Type B pancreatic cell (in vitro differentiated cells): ENCODE data around the gene UBE2G1. TPM values are rescaled to one million over a fixed set of nuclear protein-coding genes. Genes with fewer than 3 reads are reported as not detected.

ENCODE experiments used
- DNase-seq: peaks from one replicate; pipeline ENCODE4 v3.0.0; 2021; ENCODE audit warnings: mixed read lengths; ENCODE audit not compliant: unreplicated experiment; ENCODE audit errors: extremely low spot score
- H3K27ac Mint-ChIP-seq: 2 replicates; pipeline ENCODE4 v1.8.0; 2021; ENCODE audit warnings: mild to moderate bottlenecking, mixed read lengths
- H3K27me3 Mint-ChIP-seq: 2 replicates; pipeline ENCODE4 v1.8.0; 2021; ENCODE audit warnings: mixed read lengths
- H3K36me3 Mint-ChIP-seq: 2 replicates; pipeline ENCODE4 v1.8.0; 2021; ENCODE audit warnings: mixed read lengths
- H3K4me1 Mint-ChIP-seq: one replicate; pipeline ENCODE4 v1.8.0; 2021; ENCODE audit warnings: mixed read lengths; ENCODE audit not compliant: unreplicated experiment
- H3K4me3 Mint-ChIP-seq: 2 replicates; pipeline ENCODE4 v1.8.0; 2021; ENCODE audit warnings: mild to moderate bottlenecking, mixed read lengths
- H3K9me3 Mint-ChIP-seq: 2 replicates; pipeline ENCODE4 v1.8.0; 2021; ENCODE audit warnings: mixed read lengths
- total RNA-seq: library from RNA; stranded (reverse); gene quantifications from 2 replicates; pipeline ENCODE4 v1.2.1, GENCODE V29; 2021; ENCODE audit warnings: low replicate concordance
- TF ChIP-seq, protein P1 (sequence below): fragments of 200-600 bp; sonication (generic); conservative IDR thresholded peaks from 2 replicates; pipeline ENCODE4 v1.5.0; 2021; ENCODE audit warnings: antibody characterized with exemption, mild to moderate bottlenecking

Gene UBE2G1
- total RNA-seq, 1 donor from 2014 or later: 77.7 TPM

DNA sequence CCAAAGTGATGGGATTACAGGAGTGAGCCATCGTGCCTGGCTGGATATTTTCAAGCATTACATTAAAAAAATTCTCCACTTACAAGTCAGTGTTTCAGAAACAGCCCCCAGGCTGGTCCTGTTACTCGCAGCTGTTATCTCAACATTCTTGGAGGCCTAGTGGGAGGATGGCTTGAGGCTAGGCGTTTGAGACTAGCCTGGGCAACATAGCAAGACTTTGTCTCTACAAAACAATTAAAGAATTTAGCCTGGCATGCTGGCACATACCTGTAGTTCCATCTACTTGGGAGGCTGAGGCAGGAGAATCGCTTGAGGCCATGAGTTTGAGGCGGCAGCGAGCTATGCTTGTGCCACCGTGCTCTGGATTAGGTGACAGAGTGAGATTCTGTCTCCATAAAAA, 40.7 kb upstream of the UBE2G1 start:
- no peak overlapping the region for H3K27ac Mint-ChIP-seq
- no peaks in the 10 kb centered on the region for H3K9me3 Mint-ChIP-seq
- H3K27me3 Mint-ChIP-seq: no peaks in the 10 kb centered on the region
- TF ChIP-seq, protein P1, sequence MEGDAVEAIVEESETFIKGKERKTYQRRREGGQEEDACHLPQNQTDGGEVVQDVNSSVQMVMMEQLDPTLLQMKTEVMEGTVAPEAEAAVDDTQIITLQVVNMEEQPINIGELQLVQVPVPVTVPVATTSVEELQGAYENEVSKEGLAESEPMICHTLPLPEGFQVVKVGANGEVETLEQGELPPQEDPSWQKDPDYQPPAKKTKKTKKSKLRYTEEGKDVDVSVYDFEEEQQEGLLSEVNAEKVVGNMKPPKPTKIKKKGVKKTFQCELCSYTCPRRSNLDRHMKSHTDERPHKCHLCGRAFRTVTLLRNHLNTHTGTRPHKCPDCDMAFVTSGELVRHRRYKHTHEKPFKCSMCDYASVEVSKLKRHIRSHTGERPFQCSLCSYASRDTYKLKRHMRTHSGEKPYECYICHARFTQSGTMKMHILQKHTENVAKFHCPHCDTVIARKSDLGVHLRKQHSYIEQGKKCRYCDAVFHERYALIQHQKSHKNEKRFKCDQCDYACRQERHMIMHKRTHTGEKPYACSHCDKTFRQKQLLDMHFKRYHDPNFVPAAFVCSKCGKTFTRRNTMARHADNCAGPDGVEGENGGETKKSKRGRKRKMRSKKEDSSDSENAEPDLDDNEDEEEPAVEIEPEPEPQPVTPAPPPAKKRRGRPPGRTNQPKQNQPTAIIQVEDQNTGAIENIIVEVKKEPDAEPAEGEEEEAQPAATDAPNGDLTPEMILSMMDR: no peak
- H3K36me3 Mint-ChIP-seq: no peaks in the 10 kb centered on the region
- no peak overlapping the region for H3K4me3 Mint-ChIP-seq
- DNase-seq: no peak
- H3K4me1 Mint-ChIP-seq: no peaks in the 10 kb centered on the region

DNA sequence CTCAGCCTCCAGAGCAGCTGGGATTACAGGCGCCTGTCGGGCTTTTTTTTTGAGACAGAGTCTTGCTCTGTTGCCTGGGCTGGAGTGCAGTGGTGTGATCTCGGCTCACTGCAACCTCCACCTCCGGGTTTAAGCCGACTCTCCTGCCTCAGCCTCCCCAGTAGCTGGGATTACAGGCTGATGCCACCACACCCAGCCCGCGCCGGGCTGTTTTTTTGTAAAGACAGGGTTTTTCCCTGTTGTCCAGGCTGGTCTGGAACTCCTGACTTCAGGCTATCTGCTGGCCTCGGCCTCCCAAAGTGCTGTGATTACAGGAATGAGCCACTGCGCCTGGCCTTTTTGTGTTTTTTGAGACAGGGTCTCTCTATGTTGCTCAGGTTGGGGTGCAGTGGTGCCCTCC, 39.9 kb upstream of the UBE2G1 start:
- H3K9me3 Mint-ChIP-seq: no peaks in the 10 kb centered on the region
- TF ChIP-seq, protein P1: no peak
- H3K27ac Mint-ChIP-seq: no peak overlapping the region
- DNase-seq: no peak
- H3K4me3 Mint-ChIP-seq: no peak overlapping the region
- no peaks in the 10 kb centered on the region for H3K4me1 Mint-ChIP-seq
- H3K36me3 Mint-ChIP-seq: no peaks in the 10 kb centered on the region
- H3K27me3 Mint-ChIP-seq: no peaks in the 10 kb centered on the region

DNA sequence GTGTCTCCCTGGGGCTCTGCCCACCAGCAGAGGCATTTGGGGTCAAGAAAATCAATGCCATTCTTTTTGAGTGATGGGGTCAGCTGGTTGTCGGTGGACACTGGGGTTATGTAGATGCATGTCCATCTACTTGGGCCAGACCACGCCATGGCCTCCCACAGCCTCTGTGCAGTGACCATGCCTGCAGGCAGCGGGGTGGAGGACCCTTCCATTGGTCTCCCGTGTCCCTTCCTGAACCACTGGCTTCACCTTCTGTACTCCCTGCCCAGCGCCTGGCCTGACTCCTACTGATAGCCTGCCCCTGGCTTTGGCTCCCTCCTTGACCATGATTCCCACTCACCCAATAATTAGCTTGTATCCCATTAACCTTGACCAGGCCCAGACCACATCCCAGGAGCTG, 39.2 kb upstream of the UBE2G1 start:
- Mint-ChIP-seq H3K27me3 (no peaks in the 10 kb centered on the region), H3K4me1 (no peaks in the 10 kb centered on the region), H3K27ac (no peak overlapping the region), H3K4me3 (no peak overlapping the region), H3K36me3 (no peaks in the 10 kb centered on the region), H3K9me3 (no peaks in the 10 kb centered on the region)
- TF ChIP-seq, protein P1: no peak
- no peak for DNase-seq

DNA sequence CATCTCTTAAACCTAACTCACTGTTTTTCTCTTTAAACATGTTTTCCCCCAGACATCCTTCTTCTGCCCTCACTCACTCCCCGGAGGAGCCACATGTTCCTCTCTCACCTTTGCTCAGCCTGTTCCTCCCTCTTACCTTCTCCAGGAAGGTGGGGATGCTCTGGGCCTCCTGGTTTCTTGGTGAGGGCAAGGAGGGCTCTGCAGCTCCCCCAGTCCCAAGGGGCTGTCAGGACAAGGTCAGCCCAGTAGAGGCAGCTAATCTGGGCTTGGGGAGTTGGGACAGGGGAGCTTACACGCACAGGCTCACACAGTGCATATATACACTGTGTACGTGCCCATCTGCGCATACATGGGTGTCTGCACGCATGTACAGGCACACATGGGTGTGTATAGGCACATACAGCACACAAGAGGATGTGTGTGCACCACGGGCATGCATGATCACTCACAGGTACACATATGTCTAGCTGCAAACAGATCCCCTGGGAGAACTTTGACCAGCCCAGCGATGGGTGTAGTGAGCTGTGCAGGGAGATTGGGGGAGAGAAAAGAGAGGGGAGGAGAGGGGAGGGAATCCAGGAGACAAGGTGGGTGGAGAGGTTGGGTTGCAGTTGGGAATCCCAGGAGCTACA, 38.7 kb upstream of the UBE2G1 start:
- H3K36me3 Mint-ChIP-seq: no peaks in the 10 kb centered on the region
- no peaks in the 10 kb centered on the region for H3K9me3 Mint-ChIP-seq
- H3K4me1 Mint-ChIP-seq: no peaks in the 10 kb centered on the region
- TF ChIP-seq, protein P1: no peak
- H3K27me3 Mint-ChIP-seq: no peaks in the 10 kb centered on the region
- no peak for DNase-seq
- H3K4me3 Mint-ChIP-seq: no peak overlapping the region
- H3K27ac Mint-ChIP-seq: peak overlapping the region; percentile 22

DNA sequence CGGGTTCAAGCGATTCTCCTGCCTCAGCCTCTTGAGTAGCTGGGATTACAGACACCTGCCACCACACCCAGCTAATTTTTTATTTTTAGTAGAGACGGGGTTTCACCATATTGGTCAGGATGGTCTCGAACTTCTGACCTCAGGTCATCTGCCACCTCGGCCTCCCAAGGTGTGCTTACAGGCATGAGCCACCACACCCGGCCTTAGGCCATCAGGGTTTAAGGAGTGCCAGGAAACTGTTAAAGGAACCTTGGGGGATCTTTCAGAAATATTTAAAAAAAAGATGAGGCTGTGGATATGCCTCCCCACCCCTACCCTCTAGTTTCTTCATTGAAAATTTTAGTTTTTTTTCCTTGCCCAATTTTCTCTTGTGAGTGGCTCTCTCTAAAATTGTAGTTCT, 31.4 kb upstream of the UBE2G1 start:
- Mint-ChIP-seq H3K27me3 (no peaks in the 10 kb centered on the region), H3K9me3 (no peaks in the 10 kb centered on the region), H3K27ac (no peak overlapping the region), H3K4me3 (no peak overlapping the region), H3K36me3 (no peaks in the 10 kb centered on the region), H3K4me1 (no peaks in the 10 kb centered on the region)
- DNase-seq: no peak
- TF ChIP-seq, protein P1: no peak

DNA sequence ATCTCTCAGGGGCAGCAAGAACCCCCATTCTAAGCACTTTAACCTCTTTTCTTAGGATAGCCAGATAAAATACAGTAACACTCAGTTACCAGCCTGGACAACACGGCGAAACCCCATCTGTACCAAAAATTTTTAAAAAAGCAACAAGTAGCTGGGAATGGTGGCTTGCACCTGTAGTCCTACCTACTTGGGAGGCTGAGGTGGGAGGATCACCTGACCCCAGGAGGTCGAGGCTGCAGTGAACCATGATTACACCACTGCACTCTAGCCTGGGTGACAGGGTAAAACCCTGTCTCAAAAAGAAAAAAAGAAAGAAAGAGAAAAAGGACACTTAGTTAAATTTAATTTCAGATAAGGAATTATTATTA, 28.6 kb upstream of the UBE2G1 start:
- Mint-ChIP-seq H3K27me3 (no peaks in the 10 kb centered on the region), H3K4me1 (no peaks in the 10 kb centered on the region), H3K9me3 (no peaks in the 10 kb centered on the region), H3K4me3 (peak overlapping the region; percentile 20), H3K36me3 (no peaks in the 10 kb centered on the region), H3K27ac (peak overlapping the region; percentile 95)
- no peak for DNase-seq
- TF ChIP-seq, protein P1: no peak
